ENCODE data around the gene ARHGAP44. TPM values are rescaled to one million over a fixed set of nuclear protein-coding genes. Genes with fewer than 3 reads are reported as not detected.

Gene ARHGAP44
- total RNA-seq, 1 experiment from 2014 or later, result 7.3 TPM

GRCh38 chr17:12866244-12866643 lies 76.9 kb downstream of the ARHGAP44 start (continued):
- TF ChIP-seq REST (IDR thresholded peaks at IDR 0.05; ENCODE audit: low read depth), result no peak
- no peak for TF ChIP-seq SIN3A (IDR thresholded peaks at IDR 0.05; ENCODE audit: low read depth)
- TF ChIP-seq POLR2A (IDR thresholded peaks at IDR 0.05; ENCODE audit: borderline replicate concordance, extremely low read depth, insufficient read depth, insufficient read length), result no peak
- TF ChIP-seq FOSL1 (IDR thresholded peaks at IDR 0.05; ENCODE audit: low read depth), result no peak
- no peak for TF ChIP-seq EZH2phosphoT487 (IDR thresholded peaks at IDR 0.05; ENCODE audit: borderline replicate concordance)

- no peak overlapping the region for H3K4me2 ChIP-seq (ENCODE audit: low read length)
- intact Hi-C loops (cut with micrococcal nuclease), result no loop called here
- TF ChIP-seq TCF7L2 (IDR thresholded peaks at IDR 0.05; ENCODE audit: borderline replicate concordance, extremely low read depth, insufficient read depth, insufficient read length) (no peak), FOSL1 (IDR thresholded peaks at IDR 0.05; ENCODE audit: low read depth) (no peak), ZNF274 (IDR thresholded peaks at IDR 0.05; ENCODE audit: low read depth, low read length) (no peak), POLR2A (IDR thresholded peaks at IDR 0.05; ENCODE audit: borderline replicate concordance, extremely low read depth, insufficient read depth, insufficient read length) (no peak), EZH2 (IDR thresholded peaks at IDR 0.05) (no peak), REST (IDR thresholded peaks at IDR 0.05; ENCODE audit: low read depth) (no peak), CTCF (IDR thresholded peaks at IDR 0.05 in 2 of 3, conservative IDR thresholded peaks at IDR 0.05 in 1 of 3; ENCODE audit: borderline replicate concordance in 1 of 3, insufficient read depth in 1 of 3, low read depth in 2 of 3, low read length in 2 of 3) (no peak), POLR2AphosphoS5 (IDR thresholded peaks at IDR 0.05; ENCODE audit: low read depth, low read length) (no peak), EZH2phosphoT487 (IDR thresholded peaks at IDR 0.05; ENCODE audit: borderline replicate concordance) (no peak), SRF (IDR thresholded peaks at IDR 0.05; ENCODE audit: low read depth) (no peak), SIN3A (IDR thresholded peaks at IDR 0.05; ENCODE audit: low read depth) (no peak), EGR1 (IDR thresholded peaks at IDR 0.05; ENCODE audit: low read depth) (no peak)
Measured at GRCh38 chr17:12867726-12868125, 78.4 kb downstream of the ARHGAP44 start.

More at GRCh38 chr17:12867726-12868125, 78.4 kb downstream of the ARHGAP44 start:
- CTCF ChIA-PET, result no interaction called here
- POLR2A ChIA-PET, result no interaction called here
- no peak for DNase-seq (ENCODE audit: low read depth, low spot score)
- Histone ChIP-seq H3K27ac (ENCODE audit: low read depth, low read length) (no peak overlapping the region), H3K9me3 (ENCODE audit: control insufficient read depth in 1 of 2, insufficient read depth in 1 of 2, low read depth in 1 of 2, low read length in 2 of 2) (no peaks in the 10 kb centered on the region), H3K27me3 (ENCODE audit: insufficient read depth, low read length) (no peaks in the 10 kb centered on the region), H3K9ac (ENCODE audit: low read length) (no peak overlapping the region), H4K20me1 (ENCODE audit: insufficient read depth) (no peaks in the 10 kb centered on the region), H3K36me3 (ENCODE audit: control insufficient read depth in 1 of 2, insufficient read depth in 2 of 2, low read length in 2 of 2) (no peaks in the 10 kb centered on the region), H2AFZ (ENCODE audit: low read depth, low read length, poor library complexity, severe bottlenecking) (no peak overlapping the region), H3K79me2 (ENCODE audit: insufficient read depth, low read length) (no peaks in the 10 kb centered on the region), H3K9me2 (ENCODE audit: insufficient read depth) (0 out of 2 replicates have a peak, but pooled peaks cover 2% of the 10 kb centered on the region), H3K4me3 (replicated peaks in 1 of 2; ENCODE audit: low read depth in 1 of 2, low read length in 2 of 2) (no peak overlapping the region), H3K4me1 (ENCODE audit: control insufficient read depth in 1 of 2, insufficient read depth in 2 of 2, low read length in 2 of 2) (no peaks in the 10 kb centered on the region)
- RAD21 ChIA-PET (ENCODE audit: low non-redundant PET in 1 of 2, low total read pairs in 2 of 2, uncharacterized antibody in 2 of 2, unreplicated experiment in 2 of 2), result no interaction called here
- no peak for ATAC-seq
- no TSS peak for BruUV-seq (replicated peaks)
